ENCODE data around the gene ZBTB21.

GRCh38 chr21:42022906-42023305, 12.7 kb upstream of the ZBTB21 start:
- TF ChIP-seq, protein P1, sequence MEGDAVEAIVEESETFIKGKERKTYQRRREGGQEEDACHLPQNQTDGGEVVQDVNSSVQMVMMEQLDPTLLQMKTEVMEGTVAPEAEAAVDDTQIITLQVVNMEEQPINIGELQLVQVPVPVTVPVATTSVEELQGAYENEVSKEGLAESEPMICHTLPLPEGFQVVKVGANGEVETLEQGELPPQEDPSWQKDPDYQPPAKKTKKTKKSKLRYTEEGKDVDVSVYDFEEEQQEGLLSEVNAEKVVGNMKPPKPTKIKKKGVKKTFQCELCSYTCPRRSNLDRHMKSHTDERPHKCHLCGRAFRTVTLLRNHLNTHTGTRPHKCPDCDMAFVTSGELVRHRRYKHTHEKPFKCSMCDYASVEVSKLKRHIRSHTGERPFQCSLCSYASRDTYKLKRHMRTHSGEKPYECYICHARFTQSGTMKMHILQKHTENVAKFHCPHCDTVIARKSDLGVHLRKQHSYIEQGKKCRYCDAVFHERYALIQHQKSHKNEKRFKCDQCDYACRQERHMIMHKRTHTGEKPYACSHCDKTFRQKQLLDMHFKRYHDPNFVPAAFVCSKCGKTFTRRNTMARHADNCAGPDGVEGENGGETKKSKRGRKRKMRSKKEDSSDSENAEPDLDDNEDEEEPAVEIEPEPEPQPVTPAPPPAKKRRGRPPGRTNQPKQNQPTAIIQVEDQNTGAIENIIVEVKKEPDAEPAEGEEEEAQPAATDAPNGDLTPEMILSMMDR (IDR thresholded peaks at IDR 0.05) = no peak
- TF ChIP-seq EZH2phosphoT487 (IDR thresholded peaks at IDR 0.05) = no peak

Measured in neural progenitor cell (in vitro differentiated cells).